ENCODE data around the gene TIE1. TPM values are rescaled to one million over a fixed set of nuclear protein-coding genes. Genes with fewer than 3 reads are reported as not detected.

Gene TIE1
- total and polyA plus RNA-seq, 3 donors from 2014 or later = 10.5 to 16.8 (median 10.9) TPM

- no peak for DNase-seq
- 92% methylated on average over 5 of the region's 5 CpGs for WGBS, 2 donors
- H3K27me3 ChIP-seq = no peaks in the 10 kb centered on the region
- H3K4me1 ChIP-seq = no peaks in the 10 kb centered on the region
- intact Hi-C loops (cut with DNase I; ENCODE audit: low total_unique reads) = no loop called here
- TF ChIP-seq CTCF (IDR thresholded peaks at IDR 0.05) = no peak
- no peak for TF ChIP-seq POLR2A (IDR thresholded peaks at IDR 0.05)
- H3K27ac ChIP-seq = no peak overlapping the region
- H3K36me3 ChIP-seq (ENCODE audit: low read depth, missing control alignments) = no peaks in the 10 kb centered on the region
- H3K9me3 ChIP-seq = no peaks in the 10 kb centered on the region
- H3K4me3 ChIP-seq = no peak overlapping the region
Measured at GRCh38 chr1:43319288-43319687, 18.5 kb downstream of the TIE1 start.

GRCh38 chr1:43319766-43320165 lies 19.0 kb downstream of the TIE1 start:
- no peaks in the 10 kb centered on the region for H3K36me3 ChIP-seq (ENCODE audit: low read depth, missing control alignments)

GRCh38 chr1:43321331-43321891 lies 20.6 kb downstream of the TIE1 start:
- DNase-seq = no peak
- 90 to 93% methylated on average over 9 to 16 of the region's 16 CpGs for WGBS, 2 donors
- intact Hi-C loops (cut with DNase I; ENCODE audit: low total_unique reads) = no loop called here
- Histone ChIP-seq H3K9me3 (no peaks in the 10 kb centered on the region), H3K4me3 (no peak overlapping the region), H3K27me3 (no peaks in the 10 kb centered on the region), H3K4me1 (no peaks in the 10 kb centered on the region), H3K36me3 (ENCODE audit: low read depth, missing control alignments) (no peaks in the 10 kb centered on the region), H3K27ac (no peak overlapping the region)
- TF ChIP-seq CTCF (IDR thresholded peaks at IDR 0.05) = no peak
- TF ChIP-seq POLR2A (IDR thresholded peaks at IDR 0.05) = no peak

More at GRCh38 chr1:43319766-43320165, 19.0 kb downstream of the TIE1 start:
- Histone ChIP-seq H3K27me3 (no peaks in the 10 kb centered on the region), H3K4me3 (no peak overlapping the region), H3K4me1 (no peaks in the 10 kb centered on the region), H3K27ac (no peak overlapping the region), H3K9me3 (no peaks in the 10 kb centered on the region)
- WGBS, 2 donors = 64 to 77% methylated on average over 3 of the region's 3 CpGs
- DNase-seq = no peak
- TF ChIP-seq CTCF (IDR thresholded peaks at IDR 0.05) = no peak
- TF ChIP-seq POLR2A (IDR thresholded peaks at IDR 0.05) = no peak
- intact Hi-C loops (cut with DNase I; ENCODE audit: low total_unique reads) = no loop called here

- Histone ChIP-seq H3K27ac (no peak overlapping the region), H3K27me3 (no peaks in the 10 kb centered on the region), H3K9me3 (no peaks in the 10 kb centered on the region), H3K4me3 (no peak overlapping the region), H3K36me3 (ENCODE audit: low read depth, missing control alignments) (no peaks in the 10 kb centered on the region), H3K4me1 (no peaks in the 10 kb centered on the region)
- WGBS, 2 donors = 91 to 97% methylated on average over 5 of the region's 5 CpGs
- DNase-seq = no peak
- intact Hi-C loops (cut with DNase I; ENCODE audit: low total_unique reads) = no loop called here
- TF ChIP-seq POLR2A (IDR thresholded peaks at IDR 0.05) = no peak
- no peak for TF ChIP-seq CTCF (IDR thresholded peaks at IDR 0.05)
Measured at GRCh38 chr1:43322506-43322905, 21.7 kb downstream of the TIE1 start.

GRCh38 chr1:43324810-43325209 lies 24.0 kb downstream of the TIE1 start:
- no peaks in the 10 kb centered on the region for H3K27me3 ChIP-seq
- TF ChIP-seq POLR2A (IDR thresholded peaks at IDR 0.05) (no peak), CTCF (IDR thresholded peaks at IDR 0.05) (no peak)
- H3K27ac ChIP-seq = no peak overlapping the region
- no peaks in the 10 kb centered on the region for H3K36me3 ChIP-seq (ENCODE audit: low read depth, missing control alignments)
- no peaks in the 10 kb centered on the region for H3K9me3 ChIP-seq
- WGBS, 2 donors = 87 to 100% methylated on average over 1 of the region's 1 CpG
- H3K4me1 ChIP-seq = no peaks in the 10 kb centered on the region
- no peak overlapping the region for H3K4me3 ChIP-seq
- DNase-seq = no peak
- intact Hi-C loops (cut with DNase I; ENCODE audit: low total_unique reads) = no loop called here
